B cell (primary cell): ENCODE results near the gene ATP6V0A1. TPM values are rescaled to one million over a fixed set of nuclear protein-coding genes. Genes with fewer than 3 reads are reported as not detected.

ENCODE experiments used
- ATAC-seq: fragments of 200-7000 bp; cut with Tn5 transposase; one replicate; pipeline ENCODE4 v1.10.0; 2021; ENCODE audit warnings: low read depth, mild to moderate bottlenecking, moderate number of reproducible peaks, moderate library complexity
- CTCF ChIA-PET: fragments of 350-600 bp; sonication (Branson Sonifier 250); formaldehyde crosslinking; loops from one replicate; lab custom pipeline; 2021; ENCODE audit warnings: antibody characterized with exemption, inconsistent platforms; lab: Charles Lee
- POLR2A ChIA-PET: fragments of 350-600 bp; sonication (Branson Sonifier 250); formaldehyde crosslinking; loops from one replicate; lab custom pipeline; 2021; ENCODE audit warnings: antibody characterized with exemption; lab: Charles Lee
- DNase-seq: peaks from one replicate; pipeline ENCODE4 v3.0.0; 2013
- H2AFZ ChIP-seq: 2 replicates; pipeline ENCODE4 v1.6.1; 2012; ENCODE audit warnings: mild to moderate bottlenecking, low read depth, low read length; ENCODE audit not compliant: insufficient read depth, poor library complexity, severe bottlenecking
- H3K27ac ChIP-seq, 2 donors: 1 replicate in 1 of 2; 2 replicates in 1 of 2; pipeline ENCODE4 v1.5.1; 2012 to 2013; ENCODE audit warnings: low read length in 2 of 2, mild to moderate bottlenecking in 2 of 2, moderate library complexity in 1 of 2
- H3K27me3 ChIP-seq, 4 experiments: fragments of 200-600 bp in 1 of 4; sonication (generic) in 1 of 4; replicated peaks in 1 of 4; 1 replicate in 2 of 4; 2 replicates in 2 of 4; pipeline versions ENCODE4 v1.6.1 to v1.7.0; 2013 to 2016; ENCODE audit warnings: low read length in 3 of 4, mild to moderate bottlenecking in 2 of 4, mixed read lengths in 1 of 4, moderate library complexity in 1 of 4; ENCODE audit not compliant: insufficient read depth in 4 of 4, control insufficient read depth in 3 of 4; ENCODE audit errors: control extremely low read depth in 1 of 4
- H3K36me3 ChIP-seq, 2 experiments: replicated peaks in 1 of 2; 1 replicate in 1 of 2; 2 replicates in 1 of 2; pipeline versions ENCODE4 v1.6.1 to v1.7.1; 2013; ENCODE audit warnings: low read length in 1 of 2; ENCODE audit not compliant: insufficient read depth in 2 of 2, control insufficient read depth in 1 of 2; ENCODE audit errors: control extremely low read depth in 1 of 2, extremely low read depth in 1 of 2
- H3K4me1 ChIP-seq, 2 donors: fragments of 200-600 bp in 1 of 2; sonication (generic) in 1 of 2; 1 replicate in 1 of 2; 2 replicates in 1 of 2; pipeline versions ENCODE4 v1.5.1 to v1.6.1; 2013 to 2017; ENCODE audit warnings: low read length in 2 of 2; ENCODE audit not compliant: control insufficient read depth in 2 of 2, insufficient read depth in 2 of 2
- H3K4me2 ChIP-seq: replicated peaks from 2 replicates; pipeline ENCODE3; 2012; ENCODE audit warnings: mild to moderate bottlenecking, low read depth, low read length; ENCODE audit not compliant: poor library complexity, severe bottlenecking
- H3K4me3 ChIP-seq, 5 experiments: fragments of 200-600 bp in 1 of 5; sonication (generic) in 1 of 5; 1 replicate in 3 of 5; 2 replicates in 2 of 5; pipeline versions ENCODE4 v1.5.1 to v1.7.0; 2011 to 2016; ENCODE audit warnings: low read length in 4 of 5, mild to moderate bottlenecking in 4 of 5, low read depth in 2 of 5, control low read depth in 1 of 5, moderate library complexity in 1 of 5; ENCODE audit not compliant: insufficient read depth in 1 of 5; ENCODE audit errors: control extremely low read depth in 1 of 5, extremely low read depth in 1 of 5
- H3K79me2 ChIP-seq: fragments of 200-600 bp; sonication (generic); one replicate; pipeline ENCODE4 v1.6.0; 2016; ENCODE audit warnings: low read length; ENCODE audit not compliant: control insufficient read depth, insufficient read depth
- H3K9ac ChIP-seq: fragments of 200-600 bp; sonication (generic); 2 replicates; pipeline ENCODE4 v1.6.1; 2017; ENCODE audit warnings: mild to moderate bottlenecking, low read length, moderate library complexity
- H3K9me3 ChIP-seq, 3 donors: one replicate each; pipeline versions ENCODE4 v1.6.1 to v1.7.1; 2013; ENCODE audit warnings: low read length in 2 of 3; ENCODE audit not compliant: control insufficient read depth in 2 of 3, insufficient read depth in 1 of 3; ENCODE audit errors: control extremely low read depth in 1 of 3
- H4K20me1 ChIP-seq: 2 replicates; pipeline ENCODE4 v1.6.0; 2012; ENCODE audit warnings: mild to moderate bottlenecking, low read length; ENCODE audit not compliant: insufficient read depth, control insufficient read depth, poor library complexity, severe bottlenecking
- H3K27ac Mint-ChIP-seq: one replicate; pipeline ENCODE4 v1.8.0; 2021; ENCODE audit warnings: mixed read lengths
- H3K27me3 Mint-ChIP-seq: one replicate; pipeline ENCODE4 v1.8.0; 2021; ENCODE audit warnings: mixed read lengths
- H3K4me1 Mint-ChIP-seq: one replicate; pipeline ENCODE4 v1.8.0; 2021; ENCODE audit warnings: mixed read lengths
- H3K4me3 Mint-ChIP-seq: one replicate; pipeline ENCODE4 v1.8.0; 2021; ENCODE audit warnings: mixed read lengths
- H3K9me3 Mint-ChIP-seq: one replicate; pipeline ENCODE4 v1.8.0; 2022; ENCODE audit warnings: mixed read lengths; ENCODE audit not compliant: insufficient read depth
- EZH2 ChIP-seq: IDR thresholded peaks from 2 replicates; pipeline ENCODE4 v1.6.1; 2012; ENCODE audit warnings: borderline replicate concordance, low read depth, mild to moderate bottlenecking, moderate library complexity, low read length; ENCODE audit not compliant: insufficient read depth, poor library complexity, severe bottlenecking
- WGBS: methylation state at CpG from one replicate; pipeline ENCODE4 v1.1.5; 2013; ENCODE audit warnings: missing lambda C conversion rate; ENCODE audit not compliant: insufficient coverage; 5-methylcytosine and 5-hydroxymethylcytosine counted together
- intact Hi-C: fragments of 100-400 bp; cut with micrococcal nuclease; formaldehyde crosslinking; loops from one replicate; pipeline ENCODE4 v1.10.0; 2022
- polyA plus RNA-seq: library from polyadenylated mRNA; depleted of rRNA; stranded (reverse); fragments of >200 nt; gene quantifications from 2 replicates; pipeline ENCODE4 v1.2.3, GENCODE V29; 2012
- total RNA-seq, 2 donors: library from RNA; stranded (reverse); fragments of 120-200 nt in 1 of 2; gene quantifications; 1 replicate in 1 of 2; 2 replicates in 1 of 2; pipeline versions ENCODE4 v1.2.3 to v1.2.4, GENCODE V29; 2013 to 2022
- TF ChIP-seq, protein P1 (sequence below): fragments of 200-600 bp; IDR thresholded peaks from one replicate; pipeline ENCODE4 v1.8.0; 2022; ENCODE audit warnings: antibody characterized with exemption, mild to moderate bottlenecking

Gene ATP6V0A1
- total and polyA plus RNA-seq, 2 donors (not counting 1 experiment from before 2014, with no cell fraction given), result 59.1 to 90.9 TPM

DNA sequence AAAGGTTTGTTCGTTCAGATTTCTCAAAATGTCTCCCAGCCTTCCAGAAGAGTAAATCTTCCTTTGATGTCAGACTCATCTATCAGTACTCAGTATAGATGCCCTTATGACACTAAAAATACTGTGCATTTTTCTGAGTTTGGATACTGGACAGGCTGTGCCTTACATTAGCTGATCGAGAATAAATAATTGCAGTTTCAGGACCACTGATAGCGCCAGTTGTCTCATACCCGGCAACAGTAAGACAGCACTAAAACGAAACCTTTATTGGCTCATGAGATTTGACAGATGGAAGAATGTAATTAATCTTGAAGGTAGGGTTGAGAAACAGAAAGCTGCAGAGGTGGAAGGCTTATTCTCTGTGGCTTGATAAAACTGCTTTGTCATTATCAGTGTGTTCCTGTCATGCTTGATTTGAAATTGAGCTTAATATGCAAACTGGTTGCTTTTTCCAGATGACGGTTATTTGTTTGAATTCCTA is 1.2 kb downstream of the ATP6V0A1 start:
- no peaks in the 10 kb centered on the region for H3K27me3 Mint-ChIP-seq
- WGBS, result 9% methylated on average over 5 of the region's 6 CpGs
- CTCF ChIA-PET, result interaction anchor here (0.9 to 1.2 kb wide), 9 partner anchors 13 to 350 kb away, joined by 3 to 8 read pairs (median 4); no protein-coding TSS in a partner anchor
- Histone ChIP-seq H2AFZ (peak overlapping the region; percentile 83), H3K9me3 (no peaks in the 10 kb centered on the region), H3K27me3 (no peaks in the 10 kb centered on the region), H3K9ac (peak overlapping the region; percentile 90), H4K20me1 (peaks cover 18% of the 10 kb centered on the region), H3K79me2 (peaks cover 38% of the 10 kb centered on the region), H3K4me2 (peak overlapping the region; percentile 84), H3K27ac (peak overlapping the region in 1 of 2 donors; percentile 78), H3K4me1 (peaks cover 47 to 56% of the 10 kb centered on the region in 2 donors), H3K4me3 (peak overlapping the region; percentile 67 to 97 (median 95)), H3K36me3 (peaks cover 7 to 24% of the 10 kb centered on the region in 2 experiments)
- H3K27ac Mint-ChIP-seq, result peak overlapping the region; percentile 93
- peak overlapping the region; percentile 97 for H3K4me3 Mint-ChIP-seq
- intact Hi-C loops, result loop anchor here (1.0 to 5.0 kb wide), 4 partner anchors 32 to 278 kb away; partner anchors contain the start of genes KCNH4 and STAT3
- peaks cover 54% of the 10 kb centered on the region for H3K4me1 Mint-ChIP-seq
- TF ChIP-seq, protein P1, sequence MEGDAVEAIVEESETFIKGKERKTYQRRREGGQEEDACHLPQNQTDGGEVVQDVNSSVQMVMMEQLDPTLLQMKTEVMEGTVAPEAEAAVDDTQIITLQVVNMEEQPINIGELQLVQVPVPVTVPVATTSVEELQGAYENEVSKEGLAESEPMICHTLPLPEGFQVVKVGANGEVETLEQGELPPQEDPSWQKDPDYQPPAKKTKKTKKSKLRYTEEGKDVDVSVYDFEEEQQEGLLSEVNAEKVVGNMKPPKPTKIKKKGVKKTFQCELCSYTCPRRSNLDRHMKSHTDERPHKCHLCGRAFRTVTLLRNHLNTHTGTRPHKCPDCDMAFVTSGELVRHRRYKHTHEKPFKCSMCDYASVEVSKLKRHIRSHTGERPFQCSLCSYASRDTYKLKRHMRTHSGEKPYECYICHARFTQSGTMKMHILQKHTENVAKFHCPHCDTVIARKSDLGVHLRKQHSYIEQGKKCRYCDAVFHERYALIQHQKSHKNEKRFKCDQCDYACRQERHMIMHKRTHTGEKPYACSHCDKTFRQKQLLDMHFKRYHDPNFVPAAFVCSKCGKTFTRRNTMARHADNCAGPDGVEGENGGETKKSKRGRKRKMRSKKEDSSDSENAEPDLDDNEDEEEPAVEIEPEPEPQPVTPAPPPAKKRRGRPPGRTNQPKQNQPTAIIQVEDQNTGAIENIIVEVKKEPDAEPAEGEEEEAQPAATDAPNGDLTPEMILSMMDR, result no peak
- no peak for TF ChIP-seq EZH2
- peak; percentile 57 for DNase-seq
- POLR2A ChIA-PET, result no interaction called here
- no peak for ATAC-seq
- no peaks in the 10 kb centered on the region for H3K9me3 Mint-ChIP-seq

DNA sequence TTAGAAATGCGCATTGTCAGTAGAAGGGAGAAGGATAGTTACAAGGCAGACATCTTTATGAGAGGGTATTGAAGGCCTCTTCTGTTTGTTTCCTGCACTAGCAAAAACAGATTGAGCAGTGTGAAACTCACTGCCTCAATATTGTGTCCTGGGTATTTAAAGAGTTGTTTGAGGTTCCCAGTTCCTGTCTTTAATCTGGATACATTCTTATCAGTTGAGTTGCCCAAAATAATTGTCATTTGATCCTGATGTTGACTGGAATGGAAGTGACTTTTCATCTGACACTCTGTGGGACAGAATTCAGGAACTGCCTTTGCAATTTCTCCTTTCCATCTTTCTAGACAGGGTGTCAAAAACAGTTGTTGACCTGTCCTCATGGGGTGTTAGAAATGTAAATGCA is 1.7 kb downstream of the ATP6V0A1 start:
- Histone ChIP-seq H3K9ac (peak overlapping the region; percentile 90), H2AFZ (no peak overlapping the region), H3K36me3 (peaks cover 7 to 24% of the 10 kb centered on the region in 2 experiments), H3K4me1 (peaks cover 41 to 51% of the 10 kb centered on the region in 2 donors), H3K79me2 (peaks cover 41% of the 10 kb centered on the region), H4K20me1 (peaks cover 18% of the 10 kb centered on the region), H3K4me2 (peak overlapping the region; percentile 84), H3K27ac (no peak overlapping the region), H3K4me3 (peak overlapping the region in 4 of 5 experiments; percentile 67 to 97 (median 92)), H3K9me3 (no peaks in the 10 kb centered on the region), H3K27me3 (no peaks in the 10 kb centered on the region)
- TF ChIP-seq, protein P1, result no peak
- TF ChIP-seq EZH2, result no peak
- Mint-ChIP-seq H3K27ac (peak overlapping the region; percentile 8), H3K9me3 (no peaks in the 10 kb centered on the region), H3K4me1 (peaks cover 50% of the 10 kb centered on the region), H3K4me3 (peak overlapping the region; percentile 97), H3K27me3 (no peaks in the 10 kb centered on the region)
- ATAC-seq (no peak), DNase-seq (no peak)
- POLR2A ChIA-PET, result no interaction called here
- CTCF ChIA-PET, result interaction anchor here (0.9 to 1.2 kb wide), 8 partner anchors 13 to 148 kb away, joined by 3 to 8 read pairs (median 4); no protein-coding TSS in a partner anchor
- 86% methylated on average over 1 of the region's 1 CpG for WGBS
- intact Hi-C loops, result loop anchor here (1.0 kb wide), 2 partner anchors 32 to 72 kb away; partner anchors contain the start of gene STAT3
